Loucy (cell line): ENCODE measurements around the gene XPO4.

ENCODE experiments used
- EZH2phosphoT487 ChIP-seq: fragments of 200-600 bp; IDR thresholded peaks from 2 replicates; pipeline ENCODE4 v1.6.1; 2018; ENCODE audit warnings: antibody characterized with exemption, mild to moderate bottlenecking, moderate library complexity, borderline replicate concordance
- TF ChIP-seq, protein P1 (sequence below): fragments of 200-600 bp; sonication (generic); conservative IDR thresholded peaks from 2 replicates; pipeline ENCODE4 v1.5.1; 2014; ENCODE audit warnings: mild to moderate bottlenecking, antibody characterized with exemption, low read length

DNA sequence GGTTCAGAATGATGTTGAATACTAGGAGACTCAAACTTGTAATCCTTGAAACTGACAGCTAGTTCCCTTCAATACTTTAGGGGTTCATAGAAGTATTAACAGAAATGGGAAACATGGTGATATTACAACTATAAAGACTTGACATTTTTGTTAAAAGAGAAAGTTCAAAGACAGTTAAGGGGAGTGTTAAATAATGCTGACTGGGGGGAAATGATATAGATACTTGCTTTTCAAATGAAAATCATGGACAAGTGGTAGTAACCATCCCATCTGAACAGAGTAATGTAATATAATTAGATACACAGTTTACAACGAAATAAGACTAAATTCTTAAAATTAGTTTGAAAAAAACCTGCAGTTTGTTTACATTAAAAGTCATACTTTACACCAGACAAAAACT is 122.2 kb downstream of the XPO4 start:
- TF ChIP-seq, protein P1, sequence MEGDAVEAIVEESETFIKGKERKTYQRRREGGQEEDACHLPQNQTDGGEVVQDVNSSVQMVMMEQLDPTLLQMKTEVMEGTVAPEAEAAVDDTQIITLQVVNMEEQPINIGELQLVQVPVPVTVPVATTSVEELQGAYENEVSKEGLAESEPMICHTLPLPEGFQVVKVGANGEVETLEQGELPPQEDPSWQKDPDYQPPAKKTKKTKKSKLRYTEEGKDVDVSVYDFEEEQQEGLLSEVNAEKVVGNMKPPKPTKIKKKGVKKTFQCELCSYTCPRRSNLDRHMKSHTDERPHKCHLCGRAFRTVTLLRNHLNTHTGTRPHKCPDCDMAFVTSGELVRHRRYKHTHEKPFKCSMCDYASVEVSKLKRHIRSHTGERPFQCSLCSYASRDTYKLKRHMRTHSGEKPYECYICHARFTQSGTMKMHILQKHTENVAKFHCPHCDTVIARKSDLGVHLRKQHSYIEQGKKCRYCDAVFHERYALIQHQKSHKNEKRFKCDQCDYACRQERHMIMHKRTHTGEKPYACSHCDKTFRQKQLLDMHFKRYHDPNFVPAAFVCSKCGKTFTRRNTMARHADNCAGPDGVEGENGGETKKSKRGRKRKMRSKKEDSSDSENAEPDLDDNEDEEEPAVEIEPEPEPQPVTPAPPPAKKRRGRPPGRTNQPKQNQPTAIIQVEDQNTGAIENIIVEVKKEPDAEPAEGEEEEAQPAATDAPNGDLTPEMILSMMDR, result no peak
- no peak for TF ChIP-seq EZH2phosphoT487
